WERI-Rb-1 (cell line): Measurements from ENCODE around the gene IGLL5.

ENCODE experiments used
- DNase-seq: peaks from one replicate; pipeline ENCODE4 v3.0.0-alpha.2; 2020
- H3K27ac ChIP-seq: fragments of 250-450 bp; sonication (Bioruptor Pico); 2 replicates; pipeline ENCODE4 v1.5.1; 2020; ENCODE audit warnings: mild to moderate bottlenecking, moderate library complexity
- H3K27me3 ChIP-seq: fragments of 250-450 bp; sonication (Bioruptor Pico); 2 replicates; pipeline ENCODE4 v1.5.1; 2021; ENCODE audit warnings: mild to moderate bottlenecking, low read depth, moderate library complexity; ENCODE audit not compliant: insufficient read depth, severe bottlenecking
- H3K36me3 ChIP-seq: fragments of 250-450 bp; sonication (Bioruptor Pico); 2 replicates; pipeline ENCODE4 v1.5.1; 2020; ENCODE audit warnings: mild to moderate bottlenecking, moderate library complexity
- H3K4me3 ChIP-seq: 2 replicates; pipeline ENCODE4 v1.5.1; 2011; ENCODE audit warnings: low read depth, mild to moderate bottlenecking, control low read depth, low read length
- H3K9me3 ChIP-seq: fragments of 250-450 bp; sonication (Bioruptor Pico); 2 replicates; pipeline ENCODE4 v1.5.1; 2021; ENCODE audit warnings: mild to moderate bottlenecking, moderate library complexity; ENCODE audit not compliant: severe bottlenecking
- CTCF ChIP-seq: IDR thresholded peaks from 2 replicates; pipeline ENCODE4 v1.5.1; 2011; ENCODE audit warnings: low read depth, mild to moderate bottlenecking, control low read depth, inconsistent platforms, low read length

The IGLL5 gene

GRCh38 chr22:22842085-22842484 is 45.5 kb upstream of the IGLL5 start:
- Histone ChIP-seq H3K4me3 (no peak overlapping the region), H3K9me3 (no peaks in the 10 kb centered on the region), H3K27ac (no peak overlapping the region), H3K27me3 (no peaks in the 10 kb centered on the region), H3K36me3 (no peaks in the 10 kb centered on the region)
- TF ChIP-seq CTCF: no peak
- no peak for DNase-seq

DNA sequence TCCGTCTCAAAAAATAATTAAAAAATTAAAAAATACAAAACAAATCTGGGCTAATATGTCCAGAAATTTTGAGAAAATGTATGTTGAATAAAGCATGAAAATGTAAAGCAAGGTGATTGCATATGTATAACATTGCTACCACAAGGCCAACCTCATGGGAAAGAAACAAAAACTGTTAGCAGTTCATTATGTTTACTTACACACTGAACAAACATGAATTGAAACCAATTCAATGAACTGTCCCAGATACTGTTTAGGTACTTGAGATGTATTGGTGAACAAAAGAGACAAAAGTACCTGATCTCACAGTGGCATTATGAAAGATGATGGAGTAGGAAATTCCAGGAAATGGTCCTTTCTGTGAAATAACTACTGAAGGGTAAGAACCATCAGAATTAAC is 43.8 kb upstream of the IGLL5 start:
- Histone ChIP-seq H3K27me3 (no peaks in the 10 kb centered on the region), H3K36me3 (no peaks in the 10 kb centered on the region), H3K4me3 (no peak overlapping the region), H3K27ac (no peak overlapping the region), H3K9me3 (no peaks in the 10 kb centered on the region)
- no peak for TF ChIP-seq CTCF
- DNase-seq: no peak

DNA sequence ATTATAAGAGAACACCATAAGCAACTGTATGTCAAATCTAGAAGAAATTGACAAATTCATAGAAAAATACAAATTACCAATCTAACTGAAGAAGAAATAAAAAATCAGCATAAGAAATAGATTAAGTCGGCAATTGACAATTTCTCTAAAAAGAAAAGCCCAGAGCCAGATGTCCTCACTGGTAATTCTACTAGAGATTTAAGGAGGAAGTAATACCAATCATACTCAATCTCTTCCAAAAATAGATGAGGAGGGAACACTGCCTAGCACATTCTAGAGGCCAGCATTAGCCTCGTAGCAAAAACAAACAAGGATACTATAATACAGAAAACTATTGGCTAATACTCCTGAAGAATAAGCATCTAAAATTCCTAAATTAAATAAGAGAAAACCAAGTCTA is 40.4 kb upstream of the IGLL5 start:
- DNase-seq: no peak
- TF ChIP-seq CTCF: no peak
- Histone ChIP-seq H3K36me3 (no peaks in the 10 kb centered on the region), H3K27ac (no peak overlapping the region), H3K9me3 (no peaks in the 10 kb centered on the region), H3K27me3 (no peaks in the 10 kb centered on the region), H3K4me3 (no peak overlapping the region)

DNA sequence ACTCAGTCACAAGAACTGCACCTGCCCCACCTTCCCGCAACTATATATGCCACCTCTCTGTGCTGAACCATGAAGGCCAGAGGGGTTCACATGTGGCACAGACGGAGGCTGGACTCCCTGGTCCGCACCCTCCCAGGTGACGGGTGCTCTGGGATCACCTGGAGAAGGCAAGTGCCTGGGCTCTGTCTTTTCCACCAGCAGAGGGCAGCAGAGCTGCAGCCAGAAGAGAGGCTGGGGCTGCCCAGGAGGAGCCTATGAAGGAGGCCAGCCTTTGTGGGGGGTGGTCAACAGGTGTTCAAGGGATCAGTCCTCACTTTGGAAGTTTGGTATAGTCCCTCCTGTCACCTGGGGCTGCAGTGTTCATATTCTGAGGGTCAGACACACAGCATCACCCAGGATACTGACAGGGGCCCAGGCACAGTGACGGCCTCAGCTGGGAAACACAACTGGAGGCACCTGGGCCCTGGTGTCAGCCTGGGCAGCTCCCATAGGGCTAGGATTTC is 39.2 kb upstream of the IGLL5 start:
- Histone ChIP-seq H3K9me3 (no peaks in the 10 kb centered on the region), H3K27ac (no peak overlapping the region), H3K4me3 (no peak overlapping the region), H3K36me3 (no peaks in the 10 kb centered on the region), H3K27me3 (no peaks in the 10 kb centered on the region)
- peak; percentile 83 for DNase-seq
- TF ChIP-seq CTCF: peak; percentile 94

DNA sequence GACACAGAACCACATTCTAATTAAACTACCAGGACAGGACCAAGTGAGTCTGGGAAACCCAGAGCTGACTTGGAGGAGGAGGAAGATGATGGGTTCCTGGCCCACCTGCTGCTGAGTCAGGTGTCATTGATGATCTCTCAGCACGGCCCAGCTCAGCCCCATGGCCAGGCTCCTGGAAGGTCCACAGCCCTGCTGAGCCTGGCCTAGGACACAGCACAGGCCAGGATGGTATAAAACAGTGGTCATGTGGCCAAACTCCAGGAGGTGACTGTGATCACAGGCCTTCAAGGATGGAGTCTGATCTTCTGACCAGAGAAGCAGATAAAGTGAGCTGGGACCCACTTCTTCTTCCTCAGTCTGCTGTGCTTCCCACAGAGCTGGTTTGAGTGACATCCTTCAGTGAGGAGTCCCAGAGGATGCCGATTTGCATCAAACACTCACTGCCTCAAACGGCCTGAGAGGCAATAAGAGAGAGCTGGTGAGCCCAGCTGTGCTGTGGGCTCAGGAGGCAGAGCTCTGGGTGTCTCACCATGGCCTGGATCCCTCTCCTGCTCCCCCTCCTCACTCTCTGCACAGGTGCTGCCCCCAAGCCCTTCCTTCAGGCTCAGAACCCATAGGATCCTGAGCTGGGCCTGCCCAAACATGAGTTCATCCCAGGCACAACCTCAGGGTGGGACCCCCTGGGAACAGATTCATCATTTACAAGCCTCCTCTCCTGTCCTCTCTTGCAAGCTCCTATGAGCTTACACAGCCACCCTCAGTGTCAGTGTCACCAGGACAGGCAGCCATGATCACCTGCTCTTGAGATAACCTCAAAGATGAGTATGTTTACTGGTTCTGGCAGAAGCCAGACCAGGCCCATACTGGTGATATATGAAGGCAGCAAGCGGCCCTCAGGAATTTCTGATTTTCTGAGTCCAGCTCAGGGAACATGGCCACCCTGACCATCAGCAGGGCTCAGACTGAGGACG is 37.7 kb upstream of the IGLL5 start:
- Histone ChIP-seq H3K36me3 (no peaks in the 10 kb centered on the region), H3K4me3 (no peak overlapping the region), H3K27ac (no peak overlapping the region), H3K9me3 (no peaks in the 10 kb centered on the region), H3K27me3 (no peaks in the 10 kb centered on the region)
- no peak for TF ChIP-seq CTCF
- no peak for DNase-seq

DNA sequence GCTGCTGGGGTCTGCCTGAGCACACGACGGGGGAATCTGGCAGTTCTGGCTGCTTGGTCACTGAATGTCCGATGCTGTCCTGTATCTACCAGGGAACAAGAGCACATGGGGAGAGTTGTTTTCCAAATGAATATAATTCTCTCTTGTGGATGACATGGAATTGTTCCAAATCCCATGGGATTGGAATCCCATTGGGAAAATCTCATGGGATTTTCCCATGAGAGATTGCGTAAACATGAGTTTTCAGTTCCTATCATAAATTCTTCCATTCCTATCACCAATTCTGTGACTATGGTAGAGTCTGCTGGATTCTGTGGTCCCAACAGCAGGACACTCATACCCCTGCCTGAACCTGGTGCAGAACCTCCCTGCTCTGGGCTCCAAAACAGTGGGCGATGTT is 35.6 kb upstream of the IGLL5 start:
- Histone ChIP-seq H3K4me3 (no peak overlapping the region), H3K27me3 (no peaks in the 10 kb centered on the region), H3K27ac (no peak overlapping the region), H3K9me3 (no peaks in the 10 kb centered on the region), H3K36me3 (no peaks in the 10 kb centered on the region)
- TF ChIP-seq CTCF: no peak
- DNase-seq: no peak
